ENCODE measurements around the gene PKIB.
A peak's percentile ranks its signal among the peaks of the same experiment; 100 is the strongest.

PKIB gene

DNA sequence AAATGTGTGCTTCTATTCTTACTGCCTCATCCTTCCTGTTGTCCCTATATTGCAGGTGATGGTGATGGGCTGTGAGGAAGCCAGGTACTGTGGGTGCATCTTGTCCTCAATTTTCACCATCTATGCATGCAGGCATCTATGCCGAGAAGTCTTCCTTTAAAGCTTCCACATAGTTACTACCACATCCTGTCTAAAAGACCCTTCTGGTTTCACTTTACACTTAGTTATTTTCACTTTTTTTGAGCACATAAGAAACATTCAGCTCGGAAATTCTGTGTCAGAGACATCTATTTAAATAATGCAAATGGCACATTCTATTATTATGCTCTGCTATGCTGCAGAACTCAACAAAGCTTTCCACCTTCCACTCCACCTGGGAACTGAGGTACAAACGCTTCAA, 141.1 kb downstream of the PKIB start:
- DNase-seq, result no peak

GRCh38 chr6:122752459-122752858, 142.3 kb downstream of the PKIB start:
- DNase-seq, result no peak

DNA sequence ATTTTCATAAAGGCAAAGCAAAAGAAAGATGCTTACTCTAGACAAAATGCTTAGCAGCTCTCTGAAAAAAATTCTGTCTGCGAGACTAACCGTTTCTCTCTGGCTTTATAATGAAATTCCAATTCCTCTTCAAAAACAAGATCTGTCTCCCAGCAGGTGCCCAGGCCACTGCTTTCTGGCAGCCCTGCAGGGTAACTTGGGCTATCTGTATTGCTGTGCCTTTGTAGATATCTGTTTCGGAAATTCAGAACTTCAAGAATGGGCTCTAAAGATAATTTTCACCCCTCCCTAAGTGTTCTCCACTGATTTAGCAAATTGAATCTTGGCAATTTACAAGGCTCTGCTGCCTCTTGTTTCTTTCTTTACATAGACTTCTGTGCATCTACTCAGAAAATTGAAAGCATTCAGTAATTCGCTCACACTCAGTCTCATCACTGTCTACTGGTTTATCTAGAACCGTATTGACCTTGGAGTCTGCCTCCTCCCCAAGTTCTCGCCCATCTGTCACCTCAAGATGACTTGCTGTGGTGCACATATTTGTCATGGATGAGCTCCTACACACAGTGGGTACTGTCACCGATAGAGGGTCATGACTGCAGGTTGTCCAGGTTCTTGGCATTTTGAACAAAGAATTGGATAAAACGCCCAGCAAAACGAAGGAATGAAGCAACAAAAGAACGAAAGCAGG, 142.9 kb downstream of the PKIB start:
- no peak for DNase-seq

GRCh38 chr6:122753688-122754056, 143.5 kb downstream of the PKIB start:
- no peak for DNase-seq

- DNase-seq, result no peak
Measured at GRCh38 chr6:122754191-122754731, 144.1 kb downstream of the PKIB start.

- DNase-seq, result no peak
Measured at GRCh38 chr6:122755901-122756300, 145.7 kb downstream of the PKIB start.

DNA sequence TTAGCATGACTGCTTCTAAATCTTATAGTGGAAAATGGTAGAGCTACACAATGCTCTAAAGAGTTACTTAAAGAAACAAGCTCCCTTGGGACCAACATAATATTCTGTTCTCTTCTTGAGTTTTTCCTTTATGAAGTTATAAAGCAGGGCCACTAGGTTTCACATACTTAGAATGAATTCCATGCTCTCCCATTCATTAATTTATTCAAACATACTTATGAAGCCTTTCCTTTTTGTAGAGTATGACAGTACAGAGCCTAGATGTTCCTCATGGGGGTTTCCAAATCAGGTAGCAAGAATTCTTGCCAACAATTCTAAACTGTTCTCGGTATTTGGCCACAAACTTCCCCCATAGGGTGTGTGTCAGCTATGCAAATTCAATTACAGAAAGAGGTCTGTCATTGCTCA, 148.7 kb downstream of the PKIB start:
- DNase-seq, result peak; percentile 16

- no peak for DNase-seq
Measured at GRCh38 chr6:122760330-122760729, 150.1 kb downstream of the PKIB start.

- no peak for DNase-seq
Measured at GRCh38 chr6:122766256-122766655, 156.1 kb downstream of the PKIB start.

DNA sequence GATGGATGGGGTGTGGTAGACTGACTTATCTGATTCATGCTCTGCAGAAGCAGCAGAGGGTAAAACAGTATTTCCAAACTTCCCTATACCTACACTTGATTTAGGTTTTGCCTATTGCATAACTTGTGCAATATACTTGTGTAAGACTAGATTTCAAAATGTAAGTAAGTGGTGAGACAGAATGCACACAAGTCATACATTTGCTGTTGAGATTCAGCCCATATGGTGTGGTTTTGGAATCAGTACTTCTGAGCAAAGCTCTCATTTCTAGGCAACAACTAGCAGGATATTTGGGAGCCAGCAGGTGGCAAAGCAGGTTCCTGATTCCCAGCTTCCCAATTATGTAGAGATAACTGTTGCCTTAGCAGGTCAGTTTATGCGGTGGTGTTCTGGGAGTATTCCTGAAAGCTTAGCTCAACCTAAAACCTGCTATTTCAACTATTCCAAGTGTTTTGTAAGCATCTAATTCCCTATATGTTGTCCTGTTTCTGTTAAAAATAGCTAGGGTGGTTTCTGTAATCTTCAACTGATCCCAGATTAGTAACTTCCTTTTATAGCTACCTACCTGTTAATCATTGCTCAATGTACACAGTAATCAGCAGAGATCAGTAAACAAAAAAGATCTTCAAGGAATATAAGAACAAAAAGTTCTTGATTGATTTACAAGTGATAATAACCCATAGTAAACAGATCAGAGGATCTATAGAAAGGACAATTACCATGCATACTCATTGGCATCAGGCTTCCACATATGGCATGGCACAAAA, 160.8 kb downstream of the PKIB start:
- DNase-seq, result no peak

- DNase-seq, result no peak
Measured at GRCh38 chr6:122772724-122773415, 162.7 kb downstream of the PKIB start.
